GM19193 (cell line): ENCODE results near the gene SCAF8.

Experiments
- POLR2A ChIP-seq: IDR thresholded peaks from 4 replicates; pipeline ENCODE4 v1.6.1; 2011; ENCODE audit not compliant: insufficient read depth, insufficient read length; ENCODE audit errors: extremely low read depth

Gene SCAF8

GRCh38 chr6:154796484-154796883, 63.3 kb downstream of the SCAF8 start:
- TF ChIP-seq POLR2A = no peak

GRCh38 chr6:154797857-154798256, 64.6 kb downstream of the SCAF8 start:
- TF ChIP-seq POLR2A = no peak

- TF ChIP-seq POLR2A = no peak
These were observed 67.1 kb downstream of the SCAF8 start for GRCh38 chr6:154800338-154800737.

GRCh38 chr6:154805288-154805911, 72.2 kb downstream of the SCAF8 start:
- TF ChIP-seq POLR2A = no peak

- no peak for TF ChIP-seq POLR2A
These were observed 73.6 kb downstream of the SCAF8 start for GRCh38 chr6:154806804-154807203.

- TF ChIP-seq POLR2A = no peak
These were observed 80.8 kb downstream of the SCAF8 start for GRCh38 chr6:154814063-154814462.

GRCh38 chr6:154815938-154816820, 83.0 kb downstream of the SCAF8 start:
- no peak for TF ChIP-seq POLR2A

- TF ChIP-seq POLR2A = no peak
These were observed 87.9 kb downstream of the SCAF8 start for GRCh38 chr6:154821099-154821498.

- no peak for TF ChIP-seq POLR2A
These were observed 88.4 kb downstream of the SCAF8 start for GRCh38 chr6:154821638-154822037.

- TF ChIP-seq POLR2A = no peak
These were observed 89.8 kb downstream of the SCAF8 start for GRCh38 chr6:154822947-154823558.

- no peak for TF ChIP-seq POLR2A
These were observed 90.9 kb downstream of the SCAF8 start for GRCh38 chr6:154824076-154824475.

GRCh38 chr6:154829970-154830369, 96.8 kb downstream of the SCAF8 start:
- no peak for TF ChIP-seq POLR2A

- no peak for TF ChIP-seq POLR2A
These were observed 97.6 kb downstream of the SCAF8 start for GRCh38 chr6:154830771-154831170.

- no peak for TF ChIP-seq POLR2A
These were observed 102.1 kb downstream of the SCAF8 start for GRCh38 chr6:154835307-154835706.

- no peak for TF ChIP-seq POLR2A
These were observed 106.3 kb downstream of the SCAF8 start for GRCh38 chr6:154839546-154839945.

- no peak for TF ChIP-seq POLR2A
These were observed 107.1 kb downstream of the SCAF8 start for GRCh38 chr6:154840363-154840762.
